Smooth muscle cell (in vitro differentiated cells): Measurements from ENCODE around the gene NOL12. TPM values are rescaled to one million over a fixed set of nuclear protein-coding genes. Genes with fewer than 3 reads are reported as not detected.

Experiments
- DNase-seq: peaks from one replicate; lab custom pipeline; 2025; ENCODE audit not compliant: unreplicated experiment; lab: John Stamatoyannopoulos, UW
- H2AFZ ChIP-seq: fragments of 200-600 bp; sonication (generic); 2 replicates; pipeline ENCODE4 v1.6.0; 2016; ENCODE audit warnings: antibody characterized with exemption, low read depth, mild to moderate bottlenecking
- H3F3A ChIP-seq: fragments of 200-600 bp; sonication (generic); 2 replicates; pipeline ENCODE4 v1.6.0; 2017; ENCODE audit warnings: antibody characterized with exemption, low read depth
- H3K27ac ChIP-seq: fragments of 200-600 bp; sonication (generic); 2 replicates; pipeline ENCODE4 v1.5.1; 2016; ENCODE audit warnings: low read depth, mild to moderate bottlenecking
- H3K27me3 ChIP-seq: fragments of 200-600 bp; sonication (generic); 2 replicates; pipeline ENCODE4 v1.6.1; 2016; ENCODE audit warnings: low read depth, mild to moderate bottlenecking
- H3K36me3 ChIP-seq: fragments of 200-600 bp; sonication (generic); 2 replicates; pipeline ENCODE4 v1.5.1; 2016; ENCODE audit warnings: low read depth
- H3K4me1 ChIP-seq: fragments of 200-600 bp; sonication (generic); 2 replicates; pipeline ENCODE4 v1.5.1; 2016; ENCODE audit warnings: low read depth
- H3K4me2 ChIP-seq: fragments of 200-600 bp; sonication (generic); 2 replicates; pipeline ENCODE4 v1.6.0; 2016; ENCODE audit warnings: mild to moderate bottlenecking
- H3K4me3 ChIP-seq: fragments of 200-600 bp; sonication (generic); 2 replicates; pipeline ENCODE4 v1.5.1; 2016; ENCODE audit warnings: mild to moderate bottlenecking
- H3K79me2 ChIP-seq: fragments of 200-600 bp; sonication (generic); 2 replicates; pipeline ENCODE4 v1.6.0; 2016; ENCODE audit warnings: low read depth, mild to moderate bottlenecking
- H3K9ac ChIP-seq: fragments of 200-600 bp; sonication (generic); 2 replicates; pipeline ENCODE4 v1.6.0; 2016; ENCODE audit warnings: low read depth
- H3K9me3 ChIP-seq: fragments of 200-600 bp; sonication (generic); replicated peaks from 2 replicates; pipeline ENCODE4 v1.5.1; 2016; ENCODE audit warnings: low read depth
- H4K20me1 ChIP-seq: fragments of 200-600 bp; sonication (generic); 2 replicates; pipeline ENCODE4 v1.6.0; 2016; ENCODE audit warnings: low read depth
- WGBS: methylation state at CpG from one replicate; pipeline ENCODE4 v1.1.7; 2016; ENCODE audit warnings: low lambda C conversion rate; 5-methylcytosine and 5-hydroxymethylcytosine counted together
- polyA plus RNA-seq: library from polyadenylated mRNA; unstranded; fragments of >200 nt; fragmentation: Nextera tagmentation; extraction: Ambion mirVana; gene quantifications from 2 replicates; pipeline ENCODE4 v1.2.1, GENCODE V29; 2016
- total RNA-seq: library from RNA; depleted of rRNA; stranded (reverse); fragments of >200 nt; gene quantifications from 2 replicates; pipeline ENCODE4 v1.2.3, GENCODE V29; 2014
- TF ChIP-seq, protein P1 (sequence below): fragments of 200-600 bp; sonication (generic); IDR thresholded peaks from 2 replicates; pipeline ENCODE4 v1.5.1; 2017; ENCODE audit warnings: borderline replicate concordance, mild to moderate bottlenecking, antibody characterized with exemption; ENCODE audit not compliant: insufficient read depth, poor library complexity, severe bottlenecking

NOL12 gene
- total and polyA plus RNA-seq, 2 experiments from 2014 or later = 13.2 to 31.0 TPM

DNA sequence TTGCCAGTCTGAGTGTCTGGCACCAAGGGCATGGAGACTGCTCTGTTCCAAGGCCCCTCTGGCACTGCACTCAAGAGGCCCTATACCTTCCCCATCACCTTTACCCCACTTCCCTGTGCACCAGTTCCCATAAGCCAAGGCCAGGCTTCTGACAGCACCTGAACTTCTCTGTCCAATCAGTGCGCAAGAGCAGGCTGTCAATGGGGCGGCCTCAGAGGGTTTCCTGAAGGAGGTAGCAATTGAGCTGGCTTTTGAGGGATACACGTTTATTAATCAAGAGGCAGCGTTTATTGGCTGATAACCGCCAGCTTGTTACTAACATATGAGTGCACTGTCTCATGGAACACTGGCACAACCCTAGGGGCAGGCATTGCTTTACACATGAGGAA is 44.6 kb upstream of the NOL12 start:
- H3K4me2 ChIP-seq = peak overlapping the region; percentile 94
- H3K9me3 ChIP-seq = no peaks in the 10 kb centered on the region

DNA sequence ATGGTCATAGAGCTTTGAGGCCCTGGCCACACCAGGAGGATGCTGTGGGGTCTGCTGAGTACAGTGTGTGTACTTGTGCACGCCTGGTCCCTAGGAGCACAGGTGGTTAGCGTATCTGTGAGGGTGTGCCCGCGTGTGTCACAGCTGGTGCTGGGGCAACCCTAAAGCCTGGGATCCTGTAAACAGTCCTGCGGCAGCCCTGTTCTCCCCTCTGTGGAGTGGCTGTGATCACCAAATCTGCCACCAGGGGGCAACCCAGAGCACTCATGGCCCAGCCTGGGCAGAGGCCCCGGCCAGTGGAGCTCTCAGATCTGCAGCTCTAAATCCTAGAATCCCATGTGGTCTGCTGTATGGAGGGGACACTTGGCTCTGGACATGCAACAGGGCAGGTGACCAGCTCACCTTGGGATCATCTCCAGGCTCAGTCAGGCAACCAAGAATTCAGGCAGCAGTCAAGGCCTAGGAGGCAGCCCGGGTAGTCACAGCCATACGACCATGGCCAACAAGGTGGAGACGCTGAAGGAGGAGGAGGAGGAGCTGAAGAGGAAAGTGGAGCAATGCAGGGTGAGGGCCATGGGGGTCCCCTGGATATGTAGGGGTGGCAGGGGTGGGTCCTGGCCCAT is 42.8 kb upstream of the NOL12 start:
- H3K4me1 ChIP-seq = peaks cover 19% of the 10 kb centered on the region
- 50% methylated on average over 9 of the region's 9 CpGs for WGBS
- H3K27ac ChIP-seq = no peak overlapping the region
- no peak overlapping the region for H3K4me2 ChIP-seq
- no peak overlapping the region for H3K4me3 ChIP-seq
- H3K9ac ChIP-seq = no peak overlapping the region
- no peak overlapping the region for H2AFZ ChIP-seq
- peaks cover 7% of the 10 kb centered on the region for H4K20me1 ChIP-seq
- H3K79me2 ChIP-seq = peaks cover 13% of the 10 kb centered on the region
- H3F3A ChIP-seq = peaks cover 17% of the 10 kb centered on the region
- TF ChIP-seq, protein P1, sequence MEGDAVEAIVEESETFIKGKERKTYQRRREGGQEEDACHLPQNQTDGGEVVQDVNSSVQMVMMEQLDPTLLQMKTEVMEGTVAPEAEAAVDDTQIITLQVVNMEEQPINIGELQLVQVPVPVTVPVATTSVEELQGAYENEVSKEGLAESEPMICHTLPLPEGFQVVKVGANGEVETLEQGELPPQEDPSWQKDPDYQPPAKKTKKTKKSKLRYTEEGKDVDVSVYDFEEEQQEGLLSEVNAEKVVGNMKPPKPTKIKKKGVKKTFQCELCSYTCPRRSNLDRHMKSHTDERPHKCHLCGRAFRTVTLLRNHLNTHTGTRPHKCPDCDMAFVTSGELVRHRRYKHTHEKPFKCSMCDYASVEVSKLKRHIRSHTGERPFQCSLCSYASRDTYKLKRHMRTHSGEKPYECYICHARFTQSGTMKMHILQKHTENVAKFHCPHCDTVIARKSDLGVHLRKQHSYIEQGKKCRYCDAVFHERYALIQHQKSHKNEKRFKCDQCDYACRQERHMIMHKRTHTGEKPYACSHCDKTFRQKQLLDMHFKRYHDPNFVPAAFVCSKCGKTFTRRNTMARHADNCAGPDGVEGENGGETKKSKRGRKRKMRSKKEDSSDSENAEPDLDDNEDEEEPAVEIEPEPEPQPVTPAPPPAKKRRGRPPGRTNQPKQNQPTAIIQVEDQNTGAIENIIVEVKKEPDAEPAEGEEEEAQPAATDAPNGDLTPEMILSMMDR = peak; percentile 90
- DNase-seq = peak; percentile 79
- no peaks in the 10 kb centered on the region for H3K9me3 ChIP-seq
- H3K36me3 ChIP-seq = no peaks in the 10 kb centered on the region
- no peaks in the 10 kb centered on the region for H3K27me3 ChIP-seq

More for the DNA sequence above, 44.6 kb upstream of the NOL12 start:
- no peaks in the 10 kb centered on the region for H3K36me3 ChIP-seq
- H3K79me2 ChIP-seq = peaks cover 13% of the 10 kb centered on the region
- TF ChIP-seq, protein P1 = no peak
- H3F3A ChIP-seq = peaks cover 20% of the 10 kb centered on the region
- no peak overlapping the region for H3K27ac ChIP-seq
- H3K4me1 ChIP-seq = peaks cover 21% of the 10 kb centered on the region
- no peak for DNase-seq
- H3K4me3 ChIP-seq = no peak overlapping the region
- H3K9ac ChIP-seq = no peak overlapping the region
- no peak overlapping the region for H2AFZ ChIP-seq
- no peaks in the 10 kb centered on the region for H3K27me3 ChIP-seq
- peaks cover 7% of the 10 kb centered on the region for H4K20me1 ChIP-seq
- 94% methylated on average over 5 of the region's 5 CpGs for WGBS

DNA sequence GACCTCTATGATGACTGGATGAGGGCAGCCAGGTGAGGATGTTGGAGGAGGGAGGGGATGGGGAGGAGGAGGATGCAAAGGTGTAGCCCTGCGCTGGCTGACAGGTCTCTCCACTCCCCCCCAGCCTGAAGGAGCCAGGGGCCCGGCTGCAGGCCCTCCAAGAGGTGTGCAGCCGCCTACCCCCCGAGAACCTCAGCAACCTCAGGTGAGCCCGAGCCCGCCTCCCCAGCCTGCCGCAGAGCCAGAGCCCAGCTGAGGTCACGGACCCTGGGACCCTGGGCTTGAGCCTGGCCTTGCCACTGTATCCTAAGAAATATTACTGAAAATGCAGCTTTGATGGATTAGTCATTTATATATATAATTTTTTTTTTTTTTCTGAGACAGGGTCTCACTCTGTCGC is 38.8 kb upstream of the NOL12 start:
- DNase-seq = no peak
- Histone ChIP-seq H3K79me2 (no peaks in the 10 kb centered on the region), H3K9me3 (no peaks in the 10 kb centered on the region), H3K36me3 (no peaks in the 10 kb centered on the region), H3K4me1 (no peaks in the 10 kb centered on the region), H3K9ac (no peak overlapping the region), H3F3A (no peaks in the 10 kb centered on the region), H3K27me3 (no peaks in the 10 kb centered on the region), H4K20me1 (peaks cover 7% of the 10 kb centered on the region), H3K27ac (no peak overlapping the region), H3K4me3 (no peak overlapping the region), H2AFZ (no peak overlapping the region), H3K4me2 (no peak overlapping the region)
- TF ChIP-seq, protein P1 = no peak
- WGBS = 99% methylated on average over 9 of the region's 9 CpGs

- no peak overlapping the region for H3K4me2 ChIP-seq
- H3K9me3 ChIP-seq = no peaks in the 10 kb centered on the region
- DNase-seq = no peak
- H3K36me3 ChIP-seq = no peaks in the 10 kb centered on the region
- no peaks in the 10 kb centered on the region for H3K27me3 ChIP-seq
- no peak overlapping the region for H3K4me3 ChIP-seq
- H4K20me1 ChIP-seq = peaks cover 7% of the 10 kb centered on the region
- H3K79me2 ChIP-seq = no peaks in the 10 kb centered on the region
- TF ChIP-seq, protein P1 = no peak
- 97% methylated on average over 9 of the region's 9 CpGs for WGBS
- H3K27ac ChIP-seq = no peak overlapping the region
- H3K4me1 ChIP-seq = no peaks in the 10 kb centered on the region
- H2AFZ ChIP-seq = no peak overlapping the region
- no peak overlapping the region for H3K9ac ChIP-seq
- no peaks in the 10 kb centered on the region for H3F3A ChIP-seq
Observed at GRCh38 chr22:37647928-37648327, 38.2 kb upstream of the NOL12 start.
